ENCODE data around the gene P4HA3.
"Not testable (repeated sequence)": the region's sequence is repeated elsewhere in the genome, so short reads cannot be mapped to it uniquely, and the experiment has no call there.

GRCh38 chr11:74331000-74331399 lies 19.6 kb upstream of the P4HA3 start:
- TF ChIP-seq POLR2AphosphoS5, CTCF, POLR2A, EP300 (IDR thresholded peaks at IDR 0.05): not testable (repeated sequence)

Data from suprapubic skin (tissue), 4 donors.